ENCODE results near the gene ALPK1.
"Not testable (repeated sequence)": the region's sequence is repeated elsewhere in the genome, so short reads cannot be mapped to it uniquely, and the experiment has no call there.

Gene ALPK1

DNA sequence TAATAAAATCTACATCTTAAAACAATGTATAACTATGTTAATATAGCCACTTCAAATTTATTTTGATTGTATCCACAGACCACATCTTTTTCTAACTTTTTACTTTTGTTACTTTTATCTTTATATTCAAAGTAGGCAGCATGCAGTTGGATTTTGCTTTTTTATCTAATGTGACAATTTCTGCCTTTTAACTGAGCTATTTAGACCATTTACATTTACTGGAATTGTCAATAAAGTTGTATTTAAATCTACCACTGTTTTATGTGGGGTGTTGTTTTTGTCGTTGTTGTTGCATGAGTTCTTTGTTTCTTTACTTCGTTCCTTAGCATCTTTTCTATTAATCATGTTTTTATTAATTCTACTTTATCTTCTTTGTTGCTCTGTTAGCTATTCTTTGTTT is 176.8 kb downstream of the ALPK1 start:
- DNase-seq, result no peak

DNA sequence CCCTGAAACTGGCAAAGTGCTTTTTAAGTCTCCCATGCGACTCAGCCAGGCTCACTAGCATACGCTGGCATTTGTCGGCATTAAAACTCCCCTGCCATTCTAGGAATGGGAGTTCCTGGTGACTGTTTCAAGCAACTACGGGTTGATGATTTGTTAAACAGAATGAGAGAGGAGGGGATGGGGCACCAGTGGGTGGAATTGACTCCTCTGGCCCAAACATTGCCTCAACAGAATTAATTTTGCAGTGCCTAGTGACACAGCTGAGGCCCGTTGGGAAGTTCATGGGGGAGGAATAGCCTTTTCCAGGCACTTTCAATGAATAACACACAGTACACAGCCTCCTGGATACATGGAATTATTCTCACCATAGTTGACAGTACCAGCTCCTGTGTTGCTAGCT is 188.8 kb downstream of the ALPK1 start:
- no peak for DNase-seq

- DNase-seq, result not testable (repeated sequence)
These were observed 193.6 kb downstream of the ALPK1 start for GRCh38 chr4:112490808-112491207.

All from DMS53 (cell line).